Femur (tissue), 1 donor: Measurements from ENCODE around the gene ADRM1.

Experiments used
- DNase-seq: peaks from one replicate; pipeline ENCODE4 v3.0.0-alpha.2; 2017

Gene ADRM1

DNA sequence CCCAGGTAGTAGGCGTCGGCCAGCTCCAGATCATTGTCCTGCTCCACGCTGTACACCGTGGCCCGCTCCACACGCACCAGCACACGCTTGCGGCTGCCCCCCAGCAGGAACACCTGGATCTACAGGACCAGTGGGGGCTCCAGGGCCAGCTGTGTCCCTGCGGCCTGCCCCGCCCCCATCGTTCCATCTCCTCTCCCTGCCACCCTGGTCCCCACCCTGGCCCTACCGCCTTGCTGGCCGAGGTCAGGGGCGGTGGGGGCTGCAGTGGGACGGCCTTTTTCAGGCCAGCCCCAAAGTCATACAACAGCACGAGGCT is 9.8 kb downstream of the ADRM1 start:
- DNase-seq = no peak

DNA sequence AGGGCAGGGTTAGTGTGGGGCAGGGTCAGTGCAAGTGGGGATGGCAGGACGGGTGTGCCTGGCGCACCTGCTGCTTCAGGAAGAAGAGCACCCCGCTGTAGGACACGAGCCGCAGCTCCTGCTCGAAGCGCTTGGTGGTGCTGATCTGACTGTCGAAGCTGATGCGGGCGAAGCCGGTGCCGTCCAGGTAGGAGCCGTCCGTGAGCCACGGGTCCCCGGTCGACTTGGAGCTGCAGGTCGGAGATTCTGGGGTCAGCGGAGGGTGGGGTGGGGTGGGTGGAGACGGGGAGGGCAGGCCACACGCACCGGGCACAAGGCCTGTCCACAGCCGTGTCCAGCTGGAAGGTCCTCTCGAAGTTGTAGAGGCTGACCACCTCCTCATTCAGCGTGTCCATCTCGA is 10.2 kb downstream of the ADRM1 start:
- no peak for DNase-seq

DNA sequence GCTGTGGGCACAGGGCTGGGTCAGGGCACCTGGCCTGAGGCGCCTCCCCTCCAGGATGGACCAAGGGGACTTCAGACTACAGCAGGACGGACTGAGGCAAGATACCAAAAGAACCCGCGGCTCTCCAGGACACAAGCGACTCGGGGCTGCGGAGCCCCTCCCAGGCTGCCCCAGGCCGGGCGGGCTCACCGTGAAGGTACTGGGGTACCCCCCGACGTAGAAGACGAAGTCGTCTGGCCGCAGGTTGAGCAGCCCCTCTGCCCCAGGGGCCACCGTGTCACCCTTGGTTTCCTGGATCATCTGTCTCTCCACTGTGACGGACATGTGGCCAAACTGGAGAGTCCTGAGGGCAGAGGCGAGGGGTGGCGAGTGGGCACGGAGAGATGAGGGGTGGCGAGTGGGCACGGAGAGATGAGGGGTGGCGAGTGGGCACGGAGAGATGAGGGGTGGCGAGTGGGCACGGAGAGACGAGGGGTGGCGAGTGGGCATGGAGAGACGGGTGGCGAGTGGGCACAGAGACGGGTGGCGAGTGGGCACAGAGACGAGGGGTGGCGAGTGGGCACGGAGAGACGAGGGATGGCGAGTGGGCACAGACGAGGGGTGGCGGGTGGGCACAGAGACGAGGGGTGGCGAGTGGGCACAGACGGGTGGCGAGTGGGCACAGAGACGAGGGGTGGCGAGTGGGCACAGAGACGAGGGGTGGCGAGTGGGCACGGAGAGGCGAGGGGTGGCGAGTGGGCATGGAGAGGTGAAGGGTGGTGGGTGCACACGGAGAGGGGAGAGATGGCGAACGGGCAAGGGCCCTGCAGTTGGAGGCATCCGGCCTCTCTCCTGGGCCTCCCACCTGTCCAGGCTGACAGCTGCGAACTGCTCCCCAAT is 10.9 kb downstream of the ADRM1 start:
- no peak for DNase-seq

DNA sequence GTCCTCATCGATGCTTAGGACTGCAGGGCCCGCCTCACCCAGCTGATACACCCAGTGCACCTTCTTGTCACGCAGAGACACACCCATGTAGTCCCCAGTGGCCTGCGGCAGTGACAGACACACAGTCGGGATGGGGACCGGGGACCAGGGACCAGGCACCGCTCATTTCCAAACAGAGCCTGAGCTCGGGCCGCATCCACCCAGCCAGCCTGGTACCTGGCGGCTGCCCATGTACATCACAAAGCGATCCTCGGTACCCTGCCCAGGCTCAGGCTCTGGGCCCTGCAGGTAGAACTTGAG is 11.5 kb downstream of the ADRM1 start:
- no peak for DNase-seq

DNA sequence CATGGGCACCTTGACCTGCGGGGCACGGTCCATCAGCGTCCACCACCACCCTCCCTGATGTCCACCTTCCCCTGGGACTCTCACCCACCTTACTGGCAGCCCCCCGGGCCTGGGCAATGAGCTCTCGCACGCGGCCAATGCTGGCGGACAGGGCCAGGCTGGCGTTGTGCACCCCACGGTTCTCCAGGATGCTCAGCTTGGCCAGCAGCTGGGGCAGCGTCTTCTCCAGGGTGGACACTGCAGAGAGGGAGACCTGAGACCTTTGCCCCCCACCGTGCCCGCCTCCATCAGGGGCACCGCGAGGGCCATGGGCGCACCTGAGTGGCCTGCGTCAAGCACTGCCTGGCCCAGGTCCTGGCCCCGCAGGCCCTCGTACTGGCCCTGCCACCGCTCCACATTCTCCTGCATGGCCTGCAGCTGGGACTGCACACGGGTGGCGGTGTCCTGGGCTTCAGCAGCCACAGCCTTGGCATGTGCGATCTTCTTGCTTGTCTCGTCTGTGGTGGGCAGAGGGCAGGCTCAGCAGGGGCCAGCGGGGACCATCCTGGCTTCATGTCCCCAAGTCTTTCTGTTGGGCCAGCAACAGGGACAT is 12.0 kb downstream of the ADRM1 start:
- no peak for DNase-seq

DNA sequence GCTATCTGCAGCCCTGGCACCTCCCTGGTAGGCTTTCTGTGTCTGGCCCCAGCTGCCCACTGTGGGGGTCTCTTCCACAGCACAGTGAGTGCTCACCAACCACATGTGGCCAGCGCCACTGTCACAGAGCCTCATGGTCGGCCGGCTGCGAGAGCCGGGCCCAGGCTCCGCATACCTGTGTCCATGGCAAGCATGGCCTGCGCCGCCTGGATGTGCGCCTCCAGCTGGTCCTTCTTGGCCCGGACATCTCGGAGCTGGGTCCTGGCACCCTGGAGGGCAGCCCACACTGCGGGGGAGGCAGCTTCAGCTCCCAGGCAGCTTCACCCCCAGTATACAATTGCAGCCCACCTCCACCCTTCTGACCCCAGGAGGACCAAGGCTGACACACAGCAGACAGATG is 13.0 kb downstream of the ADRM1 start:
- no peak for DNase-seq

DNA sequence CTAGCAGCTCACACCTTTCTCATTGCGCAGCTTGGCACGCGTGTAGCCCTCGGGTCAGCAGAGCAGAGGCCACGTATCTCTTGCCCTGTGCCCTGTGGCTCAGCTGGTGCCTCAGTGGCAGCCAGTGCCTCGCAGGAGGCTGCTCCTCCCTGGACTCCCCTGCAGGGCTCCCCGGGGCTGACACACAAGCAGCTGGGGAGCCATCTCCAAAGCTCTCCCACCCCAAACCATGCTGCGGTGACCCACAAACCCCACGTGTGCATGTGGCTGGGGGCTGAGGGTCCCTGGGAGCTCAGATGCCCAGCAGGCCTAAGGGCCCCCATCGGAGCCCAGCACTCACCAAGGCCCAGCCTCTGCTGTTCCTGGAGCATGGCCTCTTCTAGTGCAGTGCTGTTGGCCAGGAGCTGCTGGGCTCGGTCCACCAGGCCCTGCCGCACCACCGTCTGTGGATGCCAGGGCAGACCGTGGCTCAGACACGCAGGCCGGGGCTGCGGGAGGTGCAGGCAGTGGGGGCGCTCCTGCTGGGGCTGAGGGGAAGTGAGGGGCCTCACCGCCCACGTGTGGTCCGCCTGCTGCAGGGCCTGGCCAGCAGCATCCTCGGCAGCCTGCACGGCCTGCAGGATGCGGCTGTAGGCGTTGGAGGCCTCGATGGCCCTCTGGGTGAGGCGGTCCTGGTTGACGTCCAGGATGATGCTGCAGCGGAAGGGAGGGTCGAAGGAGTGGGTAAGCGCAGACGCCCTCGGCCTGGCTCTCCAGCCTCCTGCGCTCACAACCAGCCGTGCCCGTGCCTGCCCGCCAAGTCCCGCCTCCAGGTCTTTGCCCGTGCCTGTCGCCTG is 13.8 kb downstream of the ADRM1 start:
- DNase-seq = no peak

DNA sequence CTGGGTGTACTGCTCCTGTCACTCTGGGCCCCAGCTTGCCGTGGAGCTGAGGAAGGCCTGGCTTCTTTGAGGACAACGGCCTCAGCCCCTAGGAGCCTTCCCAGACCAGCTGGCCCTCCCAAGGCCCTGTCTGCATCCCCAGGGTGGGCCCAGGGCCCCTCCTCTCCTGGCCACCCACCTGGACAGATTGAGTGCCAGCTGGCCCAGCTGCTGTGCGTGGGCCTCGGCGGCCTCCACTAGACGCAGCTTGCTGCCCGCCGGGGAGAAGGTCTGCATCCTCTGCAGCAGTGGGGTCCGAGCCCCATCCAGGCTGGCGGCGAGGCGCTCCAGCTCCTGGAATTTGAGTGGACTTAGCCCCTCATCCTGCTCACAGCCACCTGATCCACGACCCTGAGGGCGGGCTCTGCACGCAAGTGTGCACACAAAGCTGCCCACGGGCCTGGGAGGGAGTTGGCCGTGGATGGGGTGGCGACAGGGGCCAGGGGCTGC is 14.4 kb downstream of the ADRM1 start:
- no peak for DNase-seq

DNA sequence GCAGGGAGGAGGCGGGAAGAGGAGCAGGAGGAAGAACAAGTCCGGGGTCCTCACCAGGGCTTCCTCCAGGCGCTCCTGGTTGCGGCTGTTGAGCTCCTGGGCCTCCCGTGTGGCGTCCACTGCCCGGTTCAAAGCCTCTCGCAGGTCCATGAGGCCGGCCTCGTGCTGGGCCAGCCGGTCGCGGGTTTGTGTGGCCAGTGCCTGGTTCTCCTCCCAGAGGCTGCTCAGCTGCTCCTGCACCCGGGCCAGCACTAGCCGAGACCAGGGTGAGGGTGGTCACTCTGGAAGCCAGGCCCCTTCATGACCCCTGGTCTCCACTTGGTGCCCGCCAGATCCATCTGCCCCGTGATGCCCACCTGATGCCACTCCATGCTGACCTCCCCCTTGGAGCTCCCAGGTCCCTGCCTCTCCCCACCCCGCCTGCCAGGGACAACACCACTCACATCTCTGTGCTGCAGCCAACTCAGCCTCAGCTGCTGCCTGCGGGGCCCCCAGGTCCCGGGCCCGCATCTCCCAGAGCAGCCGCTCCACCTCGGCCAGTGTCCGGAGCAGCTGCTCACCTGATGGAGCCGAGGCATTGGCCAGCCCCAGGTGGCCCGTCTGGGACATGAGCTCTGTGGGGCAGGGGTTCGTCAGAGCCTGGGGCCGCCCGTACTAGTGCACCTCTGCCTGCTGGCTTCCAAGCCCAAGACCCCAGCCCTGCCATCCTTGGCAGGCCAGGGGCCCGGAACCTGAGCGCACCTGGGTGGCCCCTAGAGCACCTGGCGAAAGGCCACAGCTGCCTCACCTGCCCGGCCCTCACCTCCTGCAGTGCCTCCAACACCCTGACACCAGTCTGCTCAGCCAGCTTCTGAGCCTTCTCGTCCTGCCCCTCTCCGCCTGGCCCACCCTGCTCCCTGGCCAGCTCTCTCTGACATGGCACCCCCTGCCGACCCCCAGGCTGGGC is 15.9 kb downstream of the ADRM1 start:
- DNase-seq = no peak

DNA sequence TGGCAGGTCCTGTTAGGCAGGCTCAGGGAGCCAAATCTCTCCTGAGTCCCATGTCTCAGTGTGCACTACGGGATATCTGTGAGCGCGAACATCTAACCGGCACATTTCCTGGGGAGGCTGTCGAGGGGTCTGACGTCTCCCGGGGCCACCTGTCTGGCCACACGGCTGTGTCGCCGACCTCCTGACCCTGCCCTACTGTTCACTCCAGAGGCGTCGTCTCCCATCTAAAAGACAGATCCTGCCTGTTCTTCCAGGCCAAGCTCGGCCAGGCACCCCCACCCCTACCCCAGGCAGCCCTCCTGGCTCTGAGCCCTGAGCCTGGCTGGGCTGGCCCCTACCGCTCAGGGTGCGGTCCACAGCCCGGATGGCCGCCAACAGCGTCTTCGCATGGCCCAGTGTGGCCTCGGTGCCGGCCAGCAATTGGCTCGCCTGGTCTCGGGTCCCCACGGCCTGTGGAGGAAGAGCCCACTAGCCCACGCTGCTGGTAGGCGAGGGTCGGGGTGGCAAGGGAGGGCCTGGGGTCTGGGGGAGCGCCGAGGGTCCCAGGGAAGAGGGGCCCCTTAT is 16.6 kb downstream of the ADRM1 start:
- DNase-seq = no peak

DNA sequence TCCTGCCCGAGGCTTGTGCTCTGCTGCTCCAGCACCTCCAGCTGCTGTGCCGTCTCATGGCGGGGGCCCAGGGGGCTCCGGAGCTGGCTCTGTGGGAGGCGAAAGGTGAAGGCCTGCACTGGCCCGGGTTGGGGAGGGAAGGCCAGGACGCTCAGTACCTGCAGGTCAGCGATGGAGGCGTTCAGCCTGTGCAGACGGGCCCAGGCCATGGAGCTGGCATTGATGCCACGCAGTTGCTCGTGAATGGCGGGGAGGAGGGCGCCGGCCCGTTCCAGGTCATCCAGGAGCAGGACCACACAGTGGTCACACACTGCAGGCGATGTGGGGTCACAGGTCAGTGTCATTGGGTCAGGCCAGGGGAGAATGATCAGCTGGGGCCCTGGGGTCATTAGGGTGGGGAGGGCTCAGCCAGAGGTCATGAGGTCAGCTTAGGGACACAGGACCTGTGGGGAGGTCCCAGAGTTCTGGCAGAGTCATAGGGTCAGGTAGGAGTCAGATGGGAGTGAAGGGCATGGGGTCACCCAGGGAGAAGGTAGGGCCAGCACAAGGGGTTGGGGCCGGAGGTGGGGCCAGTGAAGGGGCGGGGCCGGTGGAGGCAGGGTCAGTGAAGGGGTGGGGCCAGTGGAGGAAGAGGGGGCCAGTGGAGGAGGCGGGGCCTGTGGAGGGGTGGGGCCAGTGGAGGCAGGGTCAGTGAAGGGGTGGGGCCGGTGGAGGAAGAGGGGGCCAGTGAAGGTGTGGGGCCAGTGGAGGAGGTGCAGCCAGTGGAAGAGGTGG is 18.0 kb downstream of the ADRM1 start:
- DNase-seq = no peak

DNA sequence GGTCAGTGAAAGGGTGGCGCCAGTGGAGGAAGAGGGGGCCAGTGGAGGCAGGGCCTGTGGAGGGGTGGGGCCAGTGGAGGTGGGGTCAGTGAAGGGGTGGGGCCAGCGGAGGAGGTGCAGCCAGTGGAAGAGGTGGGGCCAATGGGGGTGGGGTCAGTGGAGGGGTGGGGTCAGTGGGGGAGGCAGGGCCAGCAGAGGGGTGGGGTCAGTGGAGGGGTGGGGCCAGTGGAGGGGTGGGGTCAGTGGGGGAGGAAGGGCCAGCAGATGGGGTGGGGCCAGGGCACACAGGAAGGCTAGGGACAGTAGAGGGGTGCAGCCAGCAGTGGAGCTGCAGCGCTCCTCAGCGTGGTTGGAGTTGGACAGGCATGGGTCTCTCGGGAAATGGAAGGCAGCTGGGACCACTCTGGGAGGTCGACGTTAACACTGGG is 18.7 kb downstream of the ADRM1 start:
- DNase-seq = no peak

DNA sequence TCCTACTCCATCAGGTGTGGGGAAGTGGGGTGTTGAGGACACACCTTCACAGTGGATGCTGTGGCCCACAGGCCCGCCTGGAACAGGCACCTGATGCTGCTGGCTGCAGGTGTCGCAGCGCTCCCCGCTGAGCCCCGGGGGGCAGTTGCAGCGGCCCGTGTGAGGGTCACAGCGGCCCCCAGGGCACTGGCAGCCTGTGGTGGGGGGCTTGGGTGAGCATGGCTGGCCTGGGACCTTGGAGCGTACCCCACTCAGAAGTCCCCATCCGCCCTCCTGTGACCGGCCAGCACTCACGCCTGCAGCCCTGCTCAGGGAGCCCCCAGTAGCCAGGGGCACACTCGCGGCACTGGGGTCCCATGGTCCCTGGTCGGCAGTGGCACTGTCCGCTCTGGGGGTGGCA is 19.2 kb downstream of the ADRM1 start:
- no peak for DNase-seq

DNA sequence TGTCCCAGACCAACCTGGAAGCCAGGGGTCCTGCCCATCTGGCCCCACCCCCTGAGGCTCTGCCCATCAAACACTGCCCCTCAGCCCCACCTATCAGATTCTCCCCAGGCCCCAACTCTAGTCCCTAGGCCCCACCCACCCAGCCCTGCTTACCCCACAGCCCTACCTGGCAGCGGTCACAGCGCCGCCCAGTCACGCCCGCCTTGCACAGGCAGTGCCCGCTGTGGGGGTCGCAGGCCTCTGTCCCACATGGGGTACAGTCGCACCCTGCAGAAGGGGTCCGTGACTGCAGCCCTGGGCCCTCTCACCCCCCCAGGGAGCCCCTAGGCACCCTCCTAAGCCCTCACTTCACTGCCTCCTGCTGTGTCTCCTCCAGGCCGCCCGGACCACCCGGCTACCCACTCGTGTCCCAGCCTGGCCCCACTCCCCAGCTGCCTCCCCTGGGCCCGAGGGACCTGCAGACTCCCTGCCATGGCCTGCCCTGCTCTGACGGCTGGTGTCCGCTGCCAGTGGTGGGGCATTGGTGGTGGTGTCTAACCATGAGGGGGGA is 19.8 kb downstream of the ADRM1 start:
- no peak for DNase-seq

DNA sequence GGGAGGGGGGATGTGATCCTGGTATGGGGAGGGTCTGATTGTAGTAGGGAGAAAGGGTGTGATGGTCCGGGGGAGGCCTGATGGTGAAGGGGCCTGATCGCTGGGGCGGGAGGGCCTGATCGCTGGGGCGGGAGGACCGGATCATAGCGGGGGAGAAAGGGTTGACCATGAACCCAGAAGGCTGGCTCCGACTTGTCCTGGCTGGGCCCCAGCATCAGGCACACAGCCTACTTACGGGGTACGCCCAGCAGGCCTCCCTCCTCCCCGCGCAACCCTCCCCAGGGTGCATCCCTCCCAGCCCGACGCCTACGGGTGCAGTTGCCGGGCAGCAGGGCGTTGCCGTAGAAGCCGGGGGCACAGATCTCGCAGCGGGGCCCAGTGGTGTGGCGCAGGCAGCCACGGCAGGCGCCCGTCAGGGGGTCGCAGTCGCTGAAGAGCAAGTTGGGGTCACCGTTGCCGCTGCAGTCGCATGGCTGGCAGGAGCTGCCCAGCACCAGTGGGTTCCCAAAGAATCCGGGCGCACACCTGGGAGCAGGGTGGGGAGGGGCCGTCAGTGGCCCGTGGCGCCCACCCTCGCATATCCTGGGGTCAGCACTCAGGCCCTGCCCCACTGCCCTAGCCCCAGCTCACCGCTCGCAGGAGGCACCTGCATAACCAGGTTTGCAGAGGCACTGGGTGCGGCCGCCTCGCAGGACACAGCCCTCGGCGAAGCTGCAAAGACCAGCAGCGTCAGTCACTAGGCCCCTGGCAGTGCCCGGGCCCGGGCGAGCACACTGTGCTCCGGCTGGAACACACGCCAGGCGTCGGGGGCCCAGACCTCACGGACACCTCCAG is 20.6 kb downstream of the ADRM1 start:
- DNase-seq = no peak

DNA sequence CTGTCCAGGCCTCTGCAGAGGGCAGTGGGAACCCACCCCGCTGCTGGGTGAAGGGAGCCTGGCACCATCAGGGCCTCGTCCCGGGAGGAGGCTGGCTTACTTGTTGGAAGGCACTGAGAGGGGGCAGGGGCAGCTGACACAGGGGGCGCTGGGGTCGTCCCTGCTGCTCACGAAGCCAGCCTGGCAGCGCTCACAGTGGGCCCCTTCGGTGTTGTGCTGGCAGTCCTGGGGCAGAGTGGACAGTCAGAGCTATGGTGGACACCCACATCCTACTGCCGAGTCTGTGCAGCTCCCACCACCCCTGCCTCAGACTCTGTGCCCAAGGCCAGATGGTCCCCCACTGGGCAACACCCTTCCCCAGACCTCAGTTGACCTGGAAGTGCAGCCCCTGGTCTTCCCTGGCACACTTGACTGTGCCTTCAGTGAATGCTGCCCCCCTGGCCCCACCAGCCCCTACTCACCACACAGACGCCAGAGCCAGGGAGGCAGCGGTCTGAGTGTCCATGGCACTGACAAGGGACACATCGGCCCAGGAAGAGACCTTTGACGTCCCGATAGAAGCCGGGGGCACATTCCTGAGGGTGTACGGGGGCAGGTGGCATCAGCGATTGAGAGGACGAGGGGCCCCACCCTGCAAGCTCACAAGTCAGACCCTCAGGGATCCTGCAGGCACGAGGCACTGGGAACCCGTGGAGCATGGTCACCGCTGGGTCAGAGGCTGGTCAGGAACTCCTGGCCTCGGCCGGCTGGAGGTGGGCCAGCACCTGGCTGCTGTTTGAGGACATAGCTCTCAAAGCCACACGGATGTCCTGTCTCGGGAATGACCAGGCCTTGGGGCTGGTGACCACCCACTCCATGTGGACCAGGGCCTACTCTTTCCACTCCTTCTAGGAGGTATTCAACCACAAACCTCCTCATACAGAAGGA is 21.4 kb downstream of the ADRM1 start:
- DNase-seq = no peak

DNA sequence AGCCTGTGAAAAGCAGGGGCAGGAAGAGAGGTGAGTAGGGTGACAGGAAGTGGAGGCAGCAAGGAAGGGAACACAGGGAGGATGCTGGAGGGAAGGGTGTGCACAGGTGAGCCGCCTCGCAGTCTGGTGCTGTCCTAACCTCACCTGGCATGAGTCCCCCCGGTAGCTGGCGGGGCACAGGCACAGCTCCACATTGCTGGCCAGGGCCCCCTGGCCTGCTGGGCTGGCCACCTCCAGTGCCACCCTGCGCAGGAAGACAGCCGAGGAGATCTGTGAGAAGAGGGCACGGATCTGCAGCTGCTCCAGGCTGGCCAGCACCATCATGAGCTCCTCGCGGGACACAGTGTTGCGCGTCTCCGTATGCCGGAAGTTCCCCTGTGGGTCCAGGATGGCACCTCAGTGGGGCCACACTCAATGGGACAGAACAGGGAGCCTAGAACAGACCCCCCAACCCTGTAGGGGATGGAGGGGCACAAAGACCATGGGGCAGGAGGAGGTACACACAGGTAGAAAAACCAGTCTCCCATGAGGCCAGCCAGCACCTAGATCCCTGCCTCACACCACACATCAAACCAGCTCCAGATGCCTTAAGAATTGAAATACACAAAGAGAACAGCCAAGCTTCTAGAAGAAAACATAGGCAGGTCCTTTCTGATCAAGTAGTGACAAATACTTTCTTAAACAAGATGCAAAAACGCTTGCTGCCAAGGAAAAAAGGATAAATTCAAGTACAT is 22.5 kb downstream of the ADRM1 start:
- no peak for DNase-seq

DNA sequence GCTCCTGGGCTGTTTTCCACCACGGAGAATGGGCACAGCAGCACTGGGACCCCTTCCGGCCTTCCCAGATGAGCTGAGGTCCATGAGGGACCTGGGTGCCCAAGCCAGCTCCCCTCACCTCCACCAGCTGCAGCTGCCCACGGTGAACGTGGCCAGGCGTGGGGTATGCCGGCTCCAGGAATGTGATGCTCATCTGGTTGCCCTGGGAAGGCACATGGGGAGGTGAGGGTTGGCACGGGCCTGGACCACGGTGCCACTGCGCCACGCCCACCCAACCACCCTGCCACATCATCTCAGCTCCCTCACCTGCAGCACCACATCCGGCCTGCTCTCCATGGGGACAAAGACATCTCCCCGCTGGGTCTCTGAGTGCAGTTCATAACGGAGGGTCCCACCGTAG is 23.8 kb downstream of the ADRM1 start:
- DNase-seq = no peak
